DOHH2 (cell line): ENCODE data around the gene GALNT18.

Experiments used
- H3F3A ChIP-seq: fragments of 200-600 bp; sonication (generic), shearing (Covaris generic); 2 replicates; pipeline ENCODE4 v1.6.0; 2016; ENCODE audit warnings: antibody characterized with exemption, mild to moderate bottlenecking; ENCODE audit not compliant: control insufficient read depth, insufficient read depth
- H3K27ac ChIP-seq: fragments of 200-600 bp; sonication (generic); 2 replicates; pipeline ENCODE4 v1.5.1; 2014; ENCODE audit warnings: low read depth, mild to moderate bottlenecking, low read length, moderate library complexity
- H3K27me3 ChIP-seq: fragments of 200-600 bp; sonication (generic); 2 replicates; pipeline ENCODE4 v1.6.1; 2014; ENCODE audit warnings: mild to moderate bottlenecking, low read length, mixed read lengths; ENCODE audit not compliant: control insufficient read depth
- H3K36me3 ChIP-seq: fragments of 200-600 bp; sonication (generic); 2 replicates; pipeline ENCODE4 v1.6.1; 2014; ENCODE audit warnings: mild to moderate bottlenecking, low read length, moderate library complexity, mixed read lengths; ENCODE audit not compliant: control insufficient read depth
- H3K4me1 ChIP-seq: fragments of 200-600 bp; sonication (generic); 2 replicates; pipeline ENCODE4 v1.6.1; 2014; ENCODE audit warnings: mild to moderate bottlenecking, low read length, mixed read lengths; ENCODE audit not compliant: control insufficient read depth
- H3K4me2 ChIP-seq: fragments of 200-600 bp; sonication (generic); 2 replicates; pipeline ENCODE4 v1.6.0; 2014; ENCODE audit warnings: mild to moderate bottlenecking, low read length, moderate library complexity
- H3K4me3 ChIP-seq: fragments of 200-600 bp; sonication (generic); 2 replicates; pipeline ENCODE4 v1.5.1; 2014; ENCODE audit warnings: mild to moderate bottlenecking, low read length, mixed read lengths
- H3K79me2 ChIP-seq: fragments of 200-600 bp; sonication (generic); 2 replicates; pipeline ENCODE4 v1.6.1; 2014; ENCODE audit warnings: mild to moderate bottlenecking, low read length, mixed read lengths; ENCODE audit not compliant: control insufficient read depth
- H3K9me2 ChIP-seq: fragments of 200-600 bp; sonication (generic); replicated peaks from 2 replicates; pipeline ENCODE4 v1.6.1; 2014; ENCODE audit warnings: mild to moderate bottlenecking, low read length, mixed read lengths; ENCODE audit not compliant: control insufficient read depth
- H3K9me3 ChIP-seq: fragments of 200-600 bp; sonication (generic); 2 replicates; pipeline ENCODE4 v1.6.1; 2014; ENCODE audit warnings: antibody characterized with exemption, low read length, mixed read lengths; ENCODE audit not compliant: control insufficient read depth, insufficient read depth
- H4K20me1 ChIP-seq: fragments of 200-600 bp; sonication (generic); 2 replicates; pipeline ENCODE4 v1.6.0; 2014; ENCODE audit warnings: low read depth, mild to moderate bottlenecking, antibody characterized with exemption, low read length, moderate library complexity; ENCODE audit not compliant: control insufficient read depth, insufficient read depth
- CTCF ChIP-seq: fragments of 200-600 bp; sonication (generic); IDR thresholded peaks from one replicate; pipeline ENCODE4 v1.5.1; 2014; ENCODE audit warnings: antibody characterized with exemption, mild to moderate bottlenecking, low read depth, low read length; ENCODE audit not compliant: poor library complexity, severe bottlenecking
- EZH2phosphoT487 ChIP-seq: fragments of 200-600 bp; sonication (generic); IDR thresholded peaks from 2 replicates; pipeline ENCODE4 v1.6.1; 2017; ENCODE audit warnings: borderline replicate concordance, mild to moderate bottlenecking, antibody characterized with exemption, low read length, moderate library complexity, mixed read lengths

The GALNT18 gene

GRCh38 chr11:11463405-11463804 lies 158.4 kb downstream of the GALNT18 start:
- Histone ChIP-seq H3K79me2 (no peaks in the 10 kb centered on the region), H3K4me2 (no peak overlapping the region), H3K4me3 (no peak overlapping the region), H3K27ac (no peak overlapping the region), H3K4me1 (no peaks in the 10 kb centered on the region), H4K20me1 (no peaks in the 10 kb centered on the region), H3F3A (no peaks in the 10 kb centered on the region), H3K27me3 (no peaks in the 10 kb centered on the region), H3K36me3 (no peaks in the 10 kb centered on the region), H3K9me2 (no peaks in the 10 kb centered on the region), H3K9me3 (no peaks in the 10 kb centered on the region)
- TF ChIP-seq EZH2phosphoT487 (no peak), CTCF (no peak)

GRCh38 chr11:11461473-11461872 lies 160.3 kb downstream of the GALNT18 start:
- Histone ChIP-seq H3K79me2 (no peaks in the 10 kb centered on the region), H3K4me3 (no peak overlapping the region), H3K4me1 (no peaks in the 10 kb centered on the region), H3K4me2 (no peak overlapping the region), H3K27me3 (no peaks in the 10 kb centered on the region), H3F3A (no peaks in the 10 kb centered on the region), H3K36me3 (no peaks in the 10 kb centered on the region), H3K9me3 (no peaks in the 10 kb centered on the region), H4K20me1 (no peaks in the 10 kb centered on the region), H3K9me2 (no peaks in the 10 kb centered on the region), H3K27ac (no peak overlapping the region)
- TF ChIP-seq CTCF (no peak), EZH2phosphoT487 (no peak)

- Histone ChIP-seq H3K27ac (no peak overlapping the region), H4K20me1 (no peaks in the 10 kb centered on the region), H3K4me1 (no peaks in the 10 kb centered on the region), H3K36me3 (no peaks in the 10 kb centered on the region), H3K4me3 (no peak overlapping the region), H3K27me3 (no peaks in the 10 kb centered on the region), H3F3A (no peaks in the 10 kb centered on the region), H3K9me3 (no peaks in the 10 kb centered on the region), H3K4me2 (no peak overlapping the region), H3K9me2 (no peaks in the 10 kb centered on the region), H3K79me2 (no peaks in the 10 kb centered on the region)
- TF ChIP-seq EZH2phosphoT487 (no peak), CTCF (no peak)
These were observed 162.2 kb downstream of the GALNT18 start for GRCh38 chr11:11459578-11459977.

- Histone ChIP-seq H3K9me3 (no peaks in the 10 kb centered on the region), H3K9me2 (no peaks in the 10 kb centered on the region), H3K27me3 (no peaks in the 10 kb centered on the region), H3K4me2 (no peak overlapping the region), H3K36me3 (no peaks in the 10 kb centered on the region), H3K27ac (no peak overlapping the region), H4K20me1 (no peaks in the 10 kb centered on the region), H3K4me1 (no peaks in the 10 kb centered on the region), H3K4me3 (no peak overlapping the region), H3K79me2 (no peaks in the 10 kb centered on the region), H3F3A (no peaks in the 10 kb centered on the region)
- TF ChIP-seq CTCF (no peak), EZH2phosphoT487 (no peak)
These were observed 163.3 kb downstream of the GALNT18 start for GRCh38 chr11:11458485-11458884.
